HG02870 (cell line): ENCODE results near the gene SNX9.
A peak's percentile ranks its signal among the peaks of the same experiment; 100 is the strongest.
"Not testable (repeated sequence)": the region's sequence is repeated elsewhere in the genome, so short reads cannot be mapped to it uniquely, and the experiment has no call there.

ENCODE experiments used
- ATAC-seq: cut with Tn5 transposase; IDR thresholded peaks from one replicate; pipeline ENCODE4 v1.9.1; 2021; ENCODE audit warnings: mild to moderate bottlenecking, moderate library complexity; ENCODE audit not compliant: unreplicated experiment

The SNX9 gene

DNA sequence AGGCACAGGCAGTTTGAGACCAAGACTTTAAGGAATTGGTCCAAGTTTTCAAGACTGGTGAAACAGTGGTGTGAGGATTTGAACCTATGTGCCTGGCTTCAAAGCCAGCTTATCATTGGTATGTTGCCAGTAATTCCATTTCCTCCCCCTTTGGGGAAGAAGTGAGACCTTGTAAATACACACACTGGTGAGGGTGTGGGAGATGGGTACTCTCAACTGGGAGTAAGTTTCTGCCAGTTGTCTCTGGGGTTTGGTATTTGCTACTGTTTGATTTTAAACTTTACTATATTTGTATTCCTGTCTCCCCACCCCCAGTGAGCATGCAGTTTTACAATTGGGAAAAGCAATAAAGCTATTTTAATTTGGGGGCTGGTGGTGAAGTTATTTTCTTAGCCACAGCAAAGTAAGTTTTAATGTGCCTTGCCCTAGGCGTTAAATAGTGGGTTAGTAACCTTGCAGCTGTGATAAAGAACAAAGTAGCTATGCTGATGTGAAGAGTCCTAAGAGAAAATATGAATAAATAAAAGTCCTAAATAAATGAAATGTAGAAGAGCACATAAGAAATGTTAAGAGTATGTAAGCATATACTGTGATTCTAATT is 31.0 kb downstream of the SNX9 start:
- no peak for ATAC-seq

DNA sequence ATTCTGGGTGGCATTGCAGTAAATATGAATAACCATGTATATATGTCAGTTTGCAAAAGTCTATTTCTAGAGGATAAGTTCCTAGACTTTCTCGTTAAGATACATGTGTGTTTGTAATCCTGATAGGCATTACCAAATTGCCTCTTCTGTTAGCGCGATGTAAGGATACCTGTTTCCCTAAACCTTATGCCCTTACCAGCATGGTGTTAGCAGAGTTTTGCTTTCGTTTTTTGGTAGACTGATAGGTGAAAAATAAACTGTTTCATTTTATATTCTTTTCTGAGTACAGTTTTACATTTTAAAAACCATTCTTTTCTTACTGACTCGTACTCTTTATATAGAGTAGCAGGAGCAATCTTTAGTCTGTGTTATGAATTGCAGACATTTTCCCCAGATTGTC is 32.3 kb downstream of the SNX9 start:
- no peak for ATAC-seq

DNA sequence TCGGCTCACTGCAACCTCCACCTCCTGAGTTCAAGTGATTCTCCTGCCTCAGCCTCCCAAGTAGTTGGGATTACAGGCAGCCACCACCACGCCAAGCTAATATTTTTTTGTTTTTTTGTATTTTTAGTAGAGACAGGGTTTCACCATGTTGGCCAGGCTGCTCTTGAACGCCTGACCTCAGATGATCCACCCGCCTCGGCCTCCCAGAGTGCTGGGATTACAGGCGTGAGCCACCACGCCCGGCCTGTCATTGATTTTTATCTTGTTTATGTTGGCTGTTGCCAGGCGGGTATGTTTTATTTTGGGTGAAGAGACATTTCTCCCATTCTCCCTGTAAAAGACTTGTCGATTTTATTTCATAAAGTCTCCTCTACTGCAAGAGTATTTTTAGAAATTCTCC is 32.8 kb downstream of the SNX9 start:
- ATAC-seq, result not testable (repeated sequence)

DNA sequence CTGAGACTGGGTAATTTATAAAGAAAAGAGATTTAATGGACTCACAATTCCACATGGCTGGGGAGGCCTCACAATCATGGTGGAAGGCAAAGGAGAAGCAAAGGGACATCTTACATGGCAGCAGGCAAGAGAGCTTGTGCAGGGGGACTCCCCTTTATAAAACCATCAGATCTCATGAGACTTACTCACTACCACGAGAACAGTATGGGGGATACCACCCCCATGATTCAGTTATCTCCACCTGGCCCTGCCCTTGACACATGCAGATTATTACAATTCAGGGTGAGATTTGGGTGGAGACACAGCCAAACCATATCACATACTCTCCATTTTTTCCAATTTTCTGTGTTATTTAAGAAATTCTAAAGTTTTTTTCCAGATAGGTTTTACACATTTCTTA is 35.6 kb downstream of the SNX9 start:
- not testable (repeated sequence) for ATAC-seq

DNA sequence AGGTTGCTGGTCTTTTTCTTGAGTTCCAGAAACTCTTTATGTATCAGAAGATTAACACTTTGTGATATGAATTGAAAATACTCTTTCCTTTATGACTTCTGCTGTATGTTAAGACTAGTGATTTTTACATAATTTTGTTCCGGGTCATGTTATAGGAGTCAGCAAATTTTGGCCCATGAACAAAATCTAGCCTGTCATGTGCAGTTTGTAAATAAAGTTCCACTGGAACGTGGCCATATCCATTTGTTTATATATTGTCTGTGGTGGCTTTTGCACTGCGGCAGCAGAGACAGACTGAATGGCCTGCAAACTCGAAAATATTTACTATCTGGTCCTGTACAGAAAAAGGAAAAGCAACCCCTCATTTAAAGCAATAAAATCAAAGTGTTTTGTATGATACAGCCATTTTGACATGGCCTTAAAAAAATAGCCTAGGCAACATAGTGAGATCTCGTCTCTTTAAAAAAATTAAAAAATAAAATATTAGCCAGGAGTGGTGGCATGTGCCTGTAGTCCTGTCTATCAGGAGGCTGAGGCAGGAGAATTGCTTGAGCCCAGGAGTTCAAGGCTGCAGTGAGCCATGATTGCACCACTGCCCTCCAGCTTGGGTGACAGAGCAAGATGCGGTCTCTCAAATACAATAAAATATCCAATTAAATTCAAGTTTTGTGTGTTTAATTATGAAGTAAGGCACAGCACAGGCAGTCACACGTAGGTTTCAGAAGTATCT is 36.9 kb downstream of the SNX9 start:
- no peak for ATAC-seq

DNA sequence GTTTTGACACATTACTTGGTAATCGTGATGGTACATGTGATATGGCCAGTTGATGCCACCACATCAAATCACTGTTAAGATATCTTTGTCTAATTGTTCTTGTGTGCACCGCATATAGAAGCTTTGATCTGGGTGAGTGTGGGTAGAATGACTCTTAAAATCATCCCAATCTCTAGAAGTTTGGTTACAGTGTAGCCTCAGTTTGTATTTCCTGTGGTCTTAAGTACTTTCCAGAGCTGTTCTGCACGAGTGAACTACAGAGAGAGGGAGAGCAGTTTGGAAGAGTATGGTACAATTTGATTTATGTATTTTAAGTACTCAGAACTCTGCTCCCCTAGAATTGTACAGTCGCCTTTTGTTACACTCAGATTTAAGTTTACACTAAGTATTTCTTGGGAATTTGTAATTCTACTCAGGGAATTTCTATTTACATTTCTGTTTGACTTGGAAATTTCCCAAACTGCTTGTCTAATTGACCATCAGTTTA is 37.5 kb downstream of the SNX9 start:
- no peak for ATAC-seq

DNA sequence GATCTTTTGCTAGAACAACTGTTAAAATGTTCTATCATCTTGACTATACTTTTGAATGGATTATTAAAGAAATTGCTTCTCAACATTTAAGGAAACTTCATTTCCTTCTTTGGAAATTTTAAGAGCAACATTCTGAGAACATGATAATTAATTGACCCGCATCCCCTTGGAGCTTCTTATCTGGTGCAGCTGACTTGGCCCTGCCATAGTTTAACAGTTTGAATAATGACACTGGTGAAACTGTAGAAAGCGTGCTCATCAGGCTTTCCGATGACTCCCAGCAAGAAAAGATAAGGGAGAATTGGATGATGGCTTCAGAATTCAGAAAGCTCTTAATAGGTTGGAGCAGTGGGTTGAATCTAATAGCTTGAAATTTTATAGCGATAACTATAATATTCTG is 38.1 kb downstream of the SNX9 start:
- no peak for ATAC-seq

DNA sequence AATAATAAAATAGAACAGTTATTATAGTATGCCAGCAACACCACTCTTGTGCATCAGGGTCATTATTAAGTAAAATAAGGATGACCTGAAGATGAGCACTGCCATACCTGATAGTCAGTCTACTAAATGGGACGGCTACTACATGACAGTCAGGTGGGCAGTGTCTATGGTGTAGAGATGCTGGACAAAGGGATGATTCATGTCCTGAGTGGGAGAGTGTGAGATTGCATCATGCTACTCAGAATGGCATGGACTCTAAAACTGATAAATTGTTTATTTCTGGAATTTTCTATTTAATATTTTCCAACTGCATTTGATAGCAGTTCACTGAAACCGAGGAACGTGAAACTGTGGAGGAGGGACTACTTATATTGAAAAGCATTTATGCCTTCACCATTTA is 38.8 kb downstream of the SNX9 start:
- ATAC-seq, result no peak

DNA sequence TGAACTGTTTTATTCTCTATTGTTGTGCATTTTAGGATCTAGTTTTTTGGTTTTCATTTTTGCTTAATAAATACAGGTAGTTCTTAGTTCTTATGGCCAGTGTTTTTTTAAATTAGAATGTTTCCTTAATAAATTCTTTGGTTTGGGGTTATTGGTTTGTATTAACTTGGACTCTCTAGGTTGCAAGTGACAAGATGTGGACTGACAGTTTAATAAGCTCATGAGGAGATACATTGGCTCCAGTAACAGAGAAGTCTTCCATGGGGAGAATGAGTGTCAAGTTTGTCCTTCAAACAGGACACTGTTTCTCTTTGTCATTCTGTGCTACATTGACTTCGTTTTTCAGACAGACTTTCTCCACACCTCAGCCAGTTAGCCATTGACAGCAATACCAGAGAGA is 39.7 kb downstream of the SNX9 start:
- no peak for ATAC-seq

DNA sequence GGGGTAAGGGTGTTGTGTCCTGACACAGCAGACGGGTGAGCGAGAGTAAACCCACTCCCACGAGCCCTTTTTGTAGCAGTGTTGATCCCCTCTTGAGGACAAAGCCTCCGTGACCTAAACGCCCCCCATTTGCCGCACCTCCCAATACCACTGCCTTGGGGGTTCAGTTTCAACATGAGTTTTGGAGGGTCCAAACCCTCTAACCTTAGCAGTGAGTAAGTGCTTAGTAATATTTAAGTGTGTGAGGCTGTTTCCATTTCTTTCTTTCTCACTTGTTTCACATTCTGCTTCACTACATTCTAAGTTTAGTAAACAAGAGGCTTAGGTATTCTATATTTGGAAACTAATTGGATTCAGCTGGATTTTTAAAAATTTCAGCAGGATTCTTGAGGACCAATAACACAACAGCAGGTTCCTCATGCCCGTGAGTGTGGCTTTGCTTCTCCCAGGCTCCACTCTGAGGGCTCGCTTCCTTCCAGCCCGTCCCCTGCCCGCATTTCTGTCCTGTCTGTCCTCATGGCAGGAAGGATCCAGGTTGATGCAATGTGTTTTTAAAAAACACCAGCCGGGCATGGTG is 41.2 kb downstream of the SNX9 start:
- no peak for ATAC-seq

DNA sequence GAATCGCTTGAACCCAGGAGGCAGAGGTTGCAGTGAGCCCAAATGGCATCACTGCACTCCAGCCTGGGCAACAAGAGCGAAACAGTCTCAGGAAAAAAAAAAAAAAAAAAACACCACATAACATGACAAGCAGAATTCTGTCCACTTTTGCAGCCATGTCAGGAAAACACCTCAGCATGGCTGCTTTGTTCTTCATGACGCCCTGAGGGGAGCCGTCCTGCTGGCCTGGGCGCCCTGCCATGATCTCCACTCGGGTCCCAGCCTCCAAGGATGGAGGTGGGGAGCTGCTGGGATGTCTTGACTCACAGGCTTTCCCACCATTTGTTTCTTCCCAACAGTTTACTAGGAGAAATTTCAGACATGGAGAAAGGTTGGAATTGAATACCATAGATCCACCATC is 42.2 kb downstream of the SNX9 start:
- ATAC-seq, result no peak

DNA sequence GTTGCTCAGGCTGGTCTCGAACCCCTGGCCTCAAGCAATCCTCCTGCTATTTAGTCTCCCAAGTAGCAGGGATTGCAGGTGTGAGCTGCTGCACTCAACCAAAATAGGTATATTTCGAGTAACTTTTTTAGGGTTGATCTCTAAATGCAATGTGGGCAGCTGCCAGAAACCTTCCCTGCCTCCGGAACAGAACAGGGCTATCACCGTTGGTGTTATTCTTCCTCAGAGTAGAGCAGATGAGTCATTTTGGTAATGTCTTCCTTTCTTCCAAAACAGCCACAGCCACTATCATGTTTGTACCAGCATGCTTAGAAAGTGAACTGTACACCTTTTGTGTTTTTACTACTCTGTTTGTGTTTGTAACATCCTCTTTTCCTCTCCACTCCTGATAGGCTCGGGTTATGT is 44.1 kb downstream of the SNX9 start:
- ATAC-seq, result no peak

DNA sequence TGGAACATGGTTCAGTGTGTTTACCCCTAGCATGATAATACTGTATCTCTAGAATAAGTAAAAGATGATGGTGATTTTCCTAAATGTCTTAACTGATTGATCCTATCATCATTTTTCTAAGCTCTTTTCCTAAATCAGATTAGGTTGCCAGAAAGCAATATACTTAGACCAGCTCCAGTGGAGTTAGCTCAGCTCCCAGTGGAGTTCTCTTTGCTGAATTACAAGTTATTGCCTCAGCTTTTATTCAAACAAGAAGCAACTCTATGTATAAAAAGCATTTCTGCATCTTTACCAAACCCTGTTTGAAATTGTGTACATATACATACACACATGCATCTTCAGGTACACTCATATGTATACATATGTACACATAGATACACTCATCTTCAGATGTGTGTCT is 44.9 kb downstream of the SNX9 start:
- ATAC-seq, result no peak

DNA sequence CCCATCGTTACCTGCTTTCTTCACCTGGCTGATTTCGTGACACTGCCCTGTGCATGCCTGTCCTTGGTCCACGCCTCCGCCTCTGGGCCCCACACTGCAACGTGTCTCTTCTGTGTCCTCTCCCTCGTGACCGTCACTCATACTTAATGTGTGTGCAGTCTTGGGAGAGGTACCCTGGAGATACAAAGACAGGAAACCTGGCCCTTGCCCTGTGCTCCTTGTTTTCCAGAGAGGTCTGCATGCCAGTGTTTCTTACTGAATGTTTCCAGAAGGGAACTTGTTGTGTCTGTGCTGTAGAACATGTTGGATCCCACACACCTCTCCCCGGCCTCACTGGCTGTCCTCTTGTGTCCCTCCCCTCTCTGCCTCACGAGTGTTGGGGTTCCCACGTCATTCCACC is 45.8 kb downstream of the SNX9 start:
- no peak for ATAC-seq

DNA sequence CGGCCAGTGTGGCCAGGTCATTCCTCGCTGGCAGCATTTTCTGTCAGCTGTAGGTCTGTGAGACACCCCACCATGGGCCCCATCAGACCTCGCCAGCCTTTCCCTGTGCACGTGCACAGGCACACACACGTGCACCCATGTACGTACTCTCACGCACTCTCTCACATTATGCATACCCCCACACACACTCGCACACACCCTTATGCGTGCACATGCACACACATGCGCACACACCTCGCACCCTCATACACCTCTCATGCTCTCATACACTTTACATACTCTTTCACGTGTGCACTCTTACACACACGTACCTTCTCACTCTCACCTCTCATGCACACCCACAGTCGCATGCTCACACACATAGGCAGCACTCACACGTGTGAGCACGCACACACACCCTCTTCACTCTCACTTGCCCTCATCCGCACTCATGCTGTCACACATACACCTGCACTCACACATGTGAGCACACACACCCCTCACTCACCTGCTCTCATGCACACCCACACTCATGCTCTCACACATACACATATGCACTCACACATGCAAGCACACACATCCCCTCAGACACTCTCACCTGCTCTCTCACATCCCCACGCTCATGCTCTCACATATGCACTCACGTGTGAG is 46.7 kb downstream of the SNX9 start:
- ATAC-seq, result no peak

DNA sequence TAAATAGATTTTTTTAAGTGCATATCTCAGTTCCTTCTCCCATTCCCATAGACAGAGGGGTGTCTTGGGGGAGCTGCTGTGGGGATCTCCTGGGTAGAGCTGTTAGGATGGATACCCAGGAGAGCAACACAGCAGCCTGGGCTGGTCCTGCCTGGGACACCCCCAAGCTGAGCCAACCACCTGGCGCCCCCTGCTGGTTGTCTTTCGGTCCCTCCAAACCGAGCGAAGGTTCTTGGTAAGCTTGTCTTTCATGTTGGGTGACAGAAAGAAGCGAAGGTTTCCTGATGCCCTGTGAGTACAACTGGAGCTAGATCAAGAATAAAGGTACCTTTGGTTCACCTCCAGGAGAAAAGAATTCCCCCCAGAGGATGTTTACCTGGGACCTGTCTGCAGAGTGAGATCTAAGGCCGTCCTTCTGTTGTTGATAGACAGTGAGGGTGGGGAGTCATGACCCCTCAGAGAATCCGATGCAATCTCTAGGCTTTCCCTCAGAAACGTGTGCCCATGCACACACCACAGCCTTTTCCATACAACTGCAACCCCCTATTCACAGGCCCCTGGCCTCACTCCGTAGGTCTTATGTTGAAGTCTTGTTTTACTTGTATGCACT is 50.8 kb downstream of the SNX9 start:
- ATAC-seq, result no peak

DNA sequence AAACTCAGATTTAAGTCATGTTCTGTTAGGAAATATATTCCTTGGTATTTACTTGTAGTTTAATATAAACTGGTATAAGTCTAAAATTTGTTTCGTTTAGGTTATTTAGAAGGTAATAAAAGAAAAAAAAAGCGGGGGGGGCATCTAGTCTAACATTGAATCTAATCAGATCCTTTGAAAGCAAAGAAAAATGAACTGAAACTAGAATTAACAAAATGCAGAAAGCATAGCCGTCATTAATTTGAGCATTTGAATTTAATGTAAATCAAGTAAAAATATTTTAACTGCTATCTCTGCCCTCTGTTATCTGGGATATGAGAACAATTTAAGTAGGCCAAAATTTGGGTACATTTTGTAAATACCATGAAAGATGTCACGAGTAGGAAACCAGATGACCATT is 54.1 kb downstream of the SNX9 start:
- no peak for ATAC-seq

DNA sequence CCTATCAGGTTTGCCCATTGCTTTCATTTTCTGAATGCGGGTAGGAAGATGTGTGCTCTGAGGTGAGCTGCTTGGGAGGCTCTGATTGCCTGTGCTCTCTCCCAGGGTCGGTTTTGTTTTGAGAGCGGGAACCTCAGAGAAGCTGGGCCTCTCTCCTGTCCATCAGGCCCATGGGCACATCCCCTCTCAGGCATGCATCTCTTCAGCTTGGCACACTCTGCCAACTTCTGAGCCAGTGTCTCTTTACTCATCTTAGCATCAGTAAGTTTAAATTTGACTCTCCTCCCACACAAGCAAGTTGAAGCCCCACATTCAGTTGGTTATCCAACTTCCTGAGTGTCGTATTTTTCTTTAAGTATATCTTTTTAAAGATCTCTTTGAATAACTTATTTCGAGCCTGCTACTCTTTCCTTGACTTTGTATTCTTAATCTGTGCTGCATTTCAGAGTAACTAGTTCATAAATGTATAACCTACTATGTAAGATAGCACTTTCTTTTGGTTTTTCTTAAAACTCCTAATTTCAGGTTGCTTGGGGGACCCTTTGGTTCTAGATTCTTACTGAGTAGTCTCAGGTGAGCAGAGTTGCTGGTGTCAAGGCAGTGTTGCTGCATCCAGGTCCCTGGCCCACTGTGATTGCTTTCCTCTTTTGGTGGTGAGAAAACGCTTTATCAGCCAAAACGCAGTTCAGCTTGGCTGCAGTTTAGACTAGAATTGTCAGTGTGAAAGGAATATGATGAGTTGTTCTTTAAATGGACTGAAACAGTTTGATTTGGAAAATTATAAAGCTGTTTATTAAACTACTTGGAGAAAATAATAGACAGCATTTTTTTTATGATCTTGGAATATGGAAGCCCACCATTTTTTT is 54.8 kb downstream of the SNX9 start:
- ATAC-seq, result no peak

DNA sequence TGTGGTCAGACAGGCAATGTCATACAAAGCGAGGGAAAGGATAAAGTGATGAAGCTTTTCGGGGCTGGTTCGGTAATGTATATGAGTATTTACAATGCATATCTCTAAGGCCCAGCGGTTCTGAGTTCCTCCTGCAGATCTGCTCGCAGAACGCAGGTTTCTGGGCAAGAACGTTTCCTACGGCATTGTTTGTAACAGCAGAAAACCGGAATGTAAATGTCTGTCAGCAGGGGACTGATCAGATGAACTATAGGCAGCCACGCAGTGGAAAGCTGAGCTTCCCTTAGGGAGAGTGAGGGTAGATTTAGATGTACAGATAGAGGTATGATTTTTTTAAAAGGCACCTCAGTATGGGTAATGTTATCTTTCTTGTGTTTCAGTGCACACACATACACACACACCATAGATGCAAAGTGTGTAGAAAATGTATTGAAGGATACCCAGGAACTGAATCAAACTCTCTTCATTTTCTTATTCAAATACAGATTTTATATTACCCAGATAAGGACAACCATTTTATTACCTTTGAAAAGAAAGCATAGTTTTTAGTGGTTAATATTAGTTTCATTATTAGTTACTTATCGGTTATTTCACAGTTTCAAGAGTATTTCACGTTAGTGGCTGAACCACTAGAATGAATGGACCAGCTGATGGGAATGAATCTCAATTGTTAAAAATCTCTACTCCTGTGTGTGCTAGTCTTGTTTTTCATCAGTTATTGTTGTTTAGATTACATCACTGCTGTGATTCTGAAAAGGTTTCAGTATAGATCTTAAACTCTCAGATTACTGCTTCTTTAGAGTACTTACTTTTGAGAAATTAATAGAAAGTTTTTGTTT is 56.2 kb downstream of the SNX9 start:
- ATAC-seq, result peak; percentile 96

DNA sequence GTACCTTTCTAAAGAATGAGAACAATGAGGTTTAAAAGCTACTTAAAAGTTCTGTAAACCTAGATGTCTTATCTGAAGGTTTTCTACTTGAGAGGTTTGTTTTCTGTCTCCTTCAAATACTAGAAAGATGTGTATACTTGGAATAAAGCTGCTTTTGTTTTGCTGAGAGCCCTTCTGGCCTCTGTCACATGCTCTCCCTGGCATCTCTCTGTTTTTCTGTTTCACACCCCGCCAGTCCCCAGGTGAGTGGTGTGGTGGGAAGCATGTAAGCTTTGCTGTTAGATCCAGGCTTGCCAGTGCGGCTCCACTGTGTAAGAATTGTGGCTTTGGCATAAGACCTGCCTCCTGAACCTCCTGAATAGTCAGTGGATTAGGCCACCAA is 56.8 kb downstream of the SNX9 start:
- ATAC-seq, result peak; percentile 35
